LHCN-M2 (cell line): ENCODE results near the gene CDC42BPG. TPM values are rescaled to one million over a fixed set of nuclear protein-coding genes. Genes with fewer than 3 reads are reported as not detected.
"Not testable (repeated sequence)": the region's sequence is repeated elsewhere in the genome, so short reads cannot be mapped to it uniquely, and the experiment has no call there.

Experiments
- DNase-seq: peaks from one replicate; pipeline ENCODE4 v3.0.0-alpha.2; 2012; ENCODE audit warnings: low read depth
- total RNA-seq: library from RNA; depleted of rRNA; stranded (reverse); fragments of >200 nt; gene quantifications from 2 replicates; pipeline ENCODE4 v1.2.3, GENCODE V29; 2014

The CDC42BPG gene
- total RNA-seq, 1 experiment from 2014 or later = 0.11 TPM

DNA sequence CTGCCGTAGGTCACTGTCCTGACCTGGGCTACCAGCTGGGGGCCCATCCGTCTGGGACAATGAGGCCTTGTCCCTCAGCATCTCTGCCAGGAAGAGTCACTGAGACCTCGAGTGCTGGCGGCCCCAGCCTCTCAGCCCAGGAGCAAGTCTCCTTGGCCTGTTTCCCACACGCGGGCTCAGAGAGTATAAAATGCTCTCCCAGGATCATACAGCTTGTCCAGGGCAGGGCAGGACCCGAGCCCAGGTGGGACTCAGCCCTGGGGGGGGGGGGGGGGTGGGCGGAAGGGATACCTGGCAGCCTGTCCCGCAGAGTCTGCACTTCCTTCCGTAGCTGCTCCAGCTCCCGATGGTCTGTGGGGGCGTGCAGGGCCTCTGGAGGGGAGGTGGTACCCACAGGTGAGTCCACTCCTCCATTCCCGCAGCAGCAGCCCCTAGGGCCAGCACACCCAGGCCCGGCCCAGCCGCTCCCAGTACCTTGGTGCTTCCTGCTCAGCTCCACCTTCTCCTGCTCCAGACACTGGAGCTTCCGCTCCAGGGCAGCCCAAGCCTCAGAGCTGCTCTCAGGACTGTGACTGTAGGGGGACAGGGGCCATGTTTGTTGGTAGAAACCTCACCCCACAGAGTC, 7.9 kb downstream of the CDC42BPG start:
- DNase-seq = no peak

- no peak for DNase-seq
Measured at GRCh38 chr11:64835616-64836447, 8.6 kb downstream of the CDC42BPG start.

DNA sequence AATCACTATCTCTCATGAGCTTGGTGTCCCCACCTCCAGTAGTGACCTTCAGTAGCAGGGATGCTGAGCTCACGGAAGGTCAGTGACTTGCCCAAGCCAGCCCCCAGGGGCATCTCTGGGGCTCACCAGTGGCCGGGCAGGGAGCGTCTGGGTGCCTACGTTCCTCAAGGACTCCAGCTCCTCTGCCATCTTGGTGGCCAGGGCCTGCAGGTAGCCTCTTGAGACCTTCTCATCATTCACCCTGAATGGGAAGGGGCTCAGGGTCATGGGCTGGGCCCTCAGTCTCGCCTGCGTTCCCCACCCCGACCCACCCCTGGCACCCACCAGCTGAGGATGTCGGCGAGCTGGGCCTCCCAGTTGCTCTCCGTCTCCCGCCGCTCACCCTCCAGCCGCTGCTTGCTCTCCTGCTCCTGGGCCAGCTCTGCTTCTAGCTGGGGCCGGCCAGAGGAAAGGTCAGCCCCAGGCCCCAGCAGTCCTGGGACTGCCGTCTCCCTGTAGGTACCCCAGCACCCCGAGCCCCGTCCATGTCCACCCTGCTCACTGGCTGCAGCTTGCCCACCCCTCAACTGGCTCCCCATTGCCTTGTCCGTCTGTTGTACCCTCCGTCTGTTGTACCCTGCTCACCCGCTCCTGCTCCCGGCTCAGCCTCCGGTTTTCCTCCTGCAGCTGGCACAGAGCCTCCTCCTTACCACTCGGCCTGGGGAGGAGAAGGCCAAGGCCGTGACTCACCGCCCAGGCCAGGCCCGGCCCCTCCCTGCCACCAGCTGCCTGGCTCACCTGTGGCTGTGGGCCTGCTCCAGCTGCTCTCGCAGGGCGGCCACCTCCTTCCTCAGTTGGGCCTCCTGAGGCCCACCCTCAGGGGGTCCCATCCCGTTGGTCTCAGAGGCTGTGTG, 9.5 kb downstream of the CDC42BPG start:
- DNase-seq = peak; percentile 58

- DNase-seq = no peak
Measured at GRCh38 chr11:64834031-64834722, 10.3 kb downstream of the CDC42BPG start.

GRCh38 chr11:64833509-64833908, 10.9 kb downstream of the CDC42BPG start:
- no peak for DNase-seq

- no peak for DNase-seq
Measured at GRCh38 chr11:64833198-64833502, 11.3 kb downstream of the CDC42BPG start.

DNA sequence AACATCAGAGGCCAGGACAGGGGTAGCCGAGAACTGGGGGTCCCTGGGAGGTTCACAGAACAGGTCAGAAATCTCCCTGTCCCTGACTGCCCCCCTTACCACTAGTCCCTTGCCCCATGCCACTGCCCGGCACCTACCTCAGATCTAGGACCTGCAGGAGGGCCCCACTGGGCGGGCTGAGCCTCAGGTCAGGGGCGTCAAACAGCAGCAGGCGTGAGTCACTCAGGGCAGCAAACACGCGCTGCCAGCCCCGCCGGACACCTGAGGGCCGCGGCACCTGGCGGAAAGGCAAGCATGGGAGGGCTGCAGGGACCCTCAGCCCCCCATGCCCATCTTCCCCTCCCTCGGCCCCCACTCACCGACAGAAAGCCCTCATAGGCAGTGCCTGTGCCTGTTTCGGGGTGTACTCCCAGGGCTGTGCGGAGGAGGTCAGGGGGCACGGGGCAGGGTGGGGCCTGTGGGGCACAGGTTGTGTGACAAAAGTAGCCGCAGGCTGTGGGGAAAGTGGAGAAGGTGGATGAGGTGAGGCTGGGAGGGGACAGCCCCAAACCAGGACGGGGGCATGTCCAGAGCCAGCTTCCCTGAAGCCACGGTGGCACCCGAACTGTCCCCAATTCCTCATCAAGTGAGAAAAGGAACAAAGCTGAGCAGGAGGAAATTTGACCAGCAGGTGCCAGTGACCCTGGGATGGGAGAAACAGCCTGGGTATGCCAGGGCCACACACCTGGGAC, 11.8 kb downstream of the CDC42BPG start:
- no peak for DNase-seq

GRCh38 chr11:64831411-64831891, 13.0 kb downstream of the CDC42BPG start:
- DNase-seq = no peak

DNA sequence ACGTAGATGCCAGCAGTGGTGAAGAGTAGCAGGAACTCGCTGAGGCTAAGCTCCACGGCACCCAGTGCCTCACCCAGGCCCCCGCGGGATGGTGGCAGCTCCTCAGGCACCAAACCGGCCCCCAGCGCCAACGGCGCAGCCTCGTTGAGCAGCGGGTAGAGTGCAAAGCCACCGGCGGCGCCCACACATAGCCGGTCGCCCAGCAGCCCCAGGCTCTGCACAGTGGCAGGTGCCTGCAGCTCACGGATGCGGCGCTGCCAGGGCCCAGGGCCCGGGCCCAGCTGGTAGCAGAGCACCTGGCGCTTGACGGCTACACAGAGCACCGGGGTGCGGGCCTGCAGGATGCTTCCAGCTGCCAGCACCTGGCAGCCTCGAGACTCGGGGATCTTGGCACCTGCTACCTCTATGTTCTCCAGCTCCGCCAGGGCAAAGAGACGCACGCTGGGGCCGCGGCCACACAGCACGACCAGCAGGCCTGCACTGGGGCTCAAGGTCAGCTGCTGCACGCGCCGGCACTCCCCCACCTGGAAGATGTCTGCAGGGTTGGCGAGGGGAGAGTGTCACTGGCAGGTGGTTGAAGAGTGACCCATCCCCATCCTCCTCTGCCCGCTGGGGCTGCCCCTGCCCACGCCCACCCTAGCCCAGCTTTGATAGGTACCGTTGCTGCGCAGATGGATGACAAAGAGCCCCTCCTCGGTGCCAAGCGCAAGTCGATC, 14.8 kb downstream of the CDC42BPG start:
- DNase-seq = no peak

GRCh38 chr11:64827451-64827839, 17.0 kb downstream of the CDC42BPG start:
- no peak for DNase-seq

- no peak for DNase-seq
Measured at GRCh38 chr11:64826578-64827450, 17.6 kb downstream of the CDC42BPG start.

GRCh38 chr11:64826062-64826461, 18.4 kb downstream of the CDC42BPG start:
- DNase-seq = no peak

- no peak for DNase-seq
Measured at GRCh38 chr11:64823568-64824119, 20.8 kb downstream of the CDC42BPG start.

- DNase-seq = no peak
Measured at GRCh38 chr11:64817476-64817875, 27.0 kb downstream of the CDC42BPG start.

- DNase-seq = not testable (repeated sequence)
Measured at GRCh38 chr11:64815433-64815832, 29.0 kb downstream of the CDC42BPG start.

GRCh38 chr11:64814712-64815187, 29.7 kb downstream of the CDC42BPG start:
- no peak for DNase-seq

DNA sequence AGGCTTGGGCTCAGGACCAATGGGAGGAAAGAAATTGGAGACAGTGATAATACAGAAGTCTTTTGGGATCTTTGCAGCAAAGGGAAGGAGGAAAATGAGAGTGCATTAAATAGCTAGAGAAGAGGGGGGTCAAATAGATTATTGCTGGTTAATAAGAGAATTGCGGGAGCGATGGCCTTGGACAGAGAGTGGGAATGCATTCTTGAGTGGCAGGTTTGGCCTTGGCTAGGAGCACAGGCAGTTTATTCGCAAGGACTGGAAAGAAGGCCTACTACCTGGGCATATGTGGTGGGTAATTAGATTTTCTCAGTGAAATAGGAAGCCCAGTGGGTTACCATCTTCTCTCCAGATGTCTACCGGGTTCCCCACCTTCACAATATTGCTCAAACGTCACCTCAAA, 30.6 kb downstream of the CDC42BPG start:
- no peak for DNase-seq

DNA sequence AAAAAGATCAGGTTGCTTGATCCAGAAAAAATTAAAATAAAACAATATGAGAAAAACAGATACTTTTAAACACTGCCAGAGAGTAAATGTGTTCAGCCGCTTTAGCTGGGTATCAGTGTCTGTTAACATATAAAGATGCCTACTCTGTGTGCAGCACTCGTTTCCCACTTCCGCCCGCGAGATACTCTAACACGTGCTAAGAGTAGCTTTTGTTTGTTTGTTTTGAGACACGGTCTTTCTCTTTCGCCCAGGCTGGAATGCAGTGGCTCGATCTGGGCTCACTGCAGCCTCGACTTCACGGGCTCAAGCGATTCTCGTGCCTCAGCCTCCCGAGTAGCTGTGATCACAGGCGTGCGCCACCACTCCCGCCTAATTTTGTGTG, 33.6 kb downstream of the CDC42BPG start:
- DNase-seq = no peak
